ENCODE measurements around the gene NFAT5.
"Not testable (repeated sequence)": the region's sequence is repeated elsewhere in the genome, so short reads cannot be mapped to it uniquely, and the experiment has no call there.

- TF ChIP-seq CTCF (IDR thresholded peaks at IDR 0.05; ENCODE audit: low read depth, low read length); EZH2phosphoT487 (IDR thresholded peaks at IDR 0.05; ENCODE audit: low read depth): not testable (repeated sequence)
These were observed 47.9 kb upstream of the NFAT5 start for GRCh38 chr16:69517914-69518313.
